KMS-11 (cell line): ENCODE data around the gene TGFBI.

Source experiments
- H2AFZ ChIP-seq: fragments of 200-600 bp; sonication (generic); 2 replicates; pipeline ENCODE4 v1.6.1; 2016; ENCODE audit warnings: antibody characterized with exemption, mixed run types, low read depth
- H3K27ac ChIP-seq: fragments of 200-600 bp; sonication (generic); 2 replicates; pipeline ENCODE4 v1.6.1; 2016; ENCODE audit warnings: mild to moderate bottlenecking, mixed run types
- H3K27me3 ChIP-seq: fragments of 200-600 bp; sonication (generic); 2 replicates; pipeline ENCODE4 v1.6.1; 2017; ENCODE audit warnings: mild to moderate bottlenecking, low read depth, mixed run types, moderate library complexity; ENCODE audit not compliant: insufficient read depth
- H3K36me3 ChIP-seq: fragments of 200-600 bp; sonication (generic); 2 replicates; pipeline ENCODE4 v1.6.1; 2017; ENCODE audit warnings: mild to moderate bottlenecking, mixed run types; ENCODE audit not compliant: insufficient read depth
- H3K4me1 ChIP-seq: fragments of 200-600 bp; sonication (generic); 2 replicates; pipeline ENCODE4 v1.6.1; 2016; ENCODE audit warnings: mild to moderate bottlenecking, low read depth, mixed run types; ENCODE audit not compliant: poor library complexity, severe bottlenecking
- H3K4me2 ChIP-seq: fragments of 200-600 bp; sonication (generic); 2 replicates; pipeline ENCODE4 v1.7.0; 2016; ENCODE audit warnings: mild to moderate bottlenecking, mixed run types
- H3K4me3 ChIP-seq: fragments of 200-600 bp; sonication (generic); IDR thresholded peaks from 2 replicates; pipeline ENCODE4 v1.6.1; 2017; ENCODE audit warnings: low read depth, low read length, mixed read lengths; ENCODE audit not compliant: insufficient read depth
- H3K79me2 ChIP-seq: fragments of 200-600 bp; sonication (generic); 2 replicates; pipeline ENCODE4 v1.6.1; 2016; ENCODE audit warnings: low read depth, mixed run types; ENCODE audit not compliant: insufficient read depth
- H3K9ac ChIP-seq: fragments of 200-600 bp; sonication (generic); 2 replicates; pipeline ENCODE4 v1.6.1; 2016; ENCODE audit warnings: mild to moderate bottlenecking, mixed run types
- H4K20me1 ChIP-seq: fragments of 200-600 bp; sonication (generic); 2 replicates; pipeline ENCODE4 v1.6.1; 2016; ENCODE audit warnings: mild to moderate bottlenecking, mixed run types; ENCODE audit not compliant: insufficient read depth
- TF ChIP-seq, protein P1 (sequence below): fragments of 200-600 bp; sonication (generic); conservative IDR thresholded peaks from 2 replicates; pipeline ENCODE4 v1.6.1; 2017; ENCODE audit warnings: low read depth, mild to moderate bottlenecking, antibody characterized with exemption, low read length, moderate library complexity, mixed read lengths

TGFBI gene

DNA sequence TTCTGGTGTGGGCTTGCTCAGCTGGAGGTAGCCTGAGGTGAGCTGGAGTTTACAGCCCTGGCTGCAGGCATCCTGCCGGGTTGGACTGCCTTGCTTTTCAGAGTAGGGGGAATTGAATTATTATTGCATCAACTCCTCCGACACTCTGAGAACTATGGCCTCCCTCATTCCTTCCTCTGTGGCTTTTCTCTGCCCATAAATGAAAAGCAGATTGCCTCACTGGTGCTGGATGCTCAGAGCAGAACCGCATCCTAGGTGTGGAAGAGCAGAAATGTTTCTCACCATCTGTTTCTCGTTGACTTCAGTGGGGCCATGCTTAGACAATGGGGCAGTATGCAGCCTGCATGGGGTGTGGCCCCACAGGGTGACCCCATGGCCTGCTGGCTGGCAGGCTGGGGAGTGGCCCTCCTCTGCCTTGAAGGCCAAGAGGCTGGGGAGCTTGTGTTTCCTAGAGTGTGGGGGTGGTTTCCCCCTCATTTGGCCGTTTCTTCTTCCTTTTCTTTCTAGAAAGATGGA, 27.3 kb upstream of the TGFBI start:
- no peaks in the 10 kb centered on the region for H3K4me1 ChIP-seq
- no peak overlapping the region for H2AFZ ChIP-seq
- no peak overlapping the region for H3K4me3 ChIP-seq
- no peak overlapping the region for H3K4me2 ChIP-seq
- no peaks in the 10 kb centered on the region for H3K36me3 ChIP-seq
- TF ChIP-seq, protein P1, sequence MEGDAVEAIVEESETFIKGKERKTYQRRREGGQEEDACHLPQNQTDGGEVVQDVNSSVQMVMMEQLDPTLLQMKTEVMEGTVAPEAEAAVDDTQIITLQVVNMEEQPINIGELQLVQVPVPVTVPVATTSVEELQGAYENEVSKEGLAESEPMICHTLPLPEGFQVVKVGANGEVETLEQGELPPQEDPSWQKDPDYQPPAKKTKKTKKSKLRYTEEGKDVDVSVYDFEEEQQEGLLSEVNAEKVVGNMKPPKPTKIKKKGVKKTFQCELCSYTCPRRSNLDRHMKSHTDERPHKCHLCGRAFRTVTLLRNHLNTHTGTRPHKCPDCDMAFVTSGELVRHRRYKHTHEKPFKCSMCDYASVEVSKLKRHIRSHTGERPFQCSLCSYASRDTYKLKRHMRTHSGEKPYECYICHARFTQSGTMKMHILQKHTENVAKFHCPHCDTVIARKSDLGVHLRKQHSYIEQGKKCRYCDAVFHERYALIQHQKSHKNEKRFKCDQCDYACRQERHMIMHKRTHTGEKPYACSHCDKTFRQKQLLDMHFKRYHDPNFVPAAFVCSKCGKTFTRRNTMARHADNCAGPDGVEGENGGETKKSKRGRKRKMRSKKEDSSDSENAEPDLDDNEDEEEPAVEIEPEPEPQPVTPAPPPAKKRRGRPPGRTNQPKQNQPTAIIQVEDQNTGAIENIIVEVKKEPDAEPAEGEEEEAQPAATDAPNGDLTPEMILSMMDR = no peak
- H4K20me1 ChIP-seq = no peaks in the 10 kb centered on the region
- no peak overlapping the region for H3K9ac ChIP-seq
- H3K79me2 ChIP-seq = no peaks in the 10 kb centered on the region
- no peak overlapping the region for H3K27ac ChIP-seq
- no peaks in the 10 kb centered on the region for H3K27me3 ChIP-seq

- H3K36me3 ChIP-seq = no peaks in the 10 kb centered on the region
- H3K4me3 ChIP-seq = no peak overlapping the region
- H3K27me3 ChIP-seq = no peaks in the 10 kb centered on the region
- no peak overlapping the region for H3K9ac ChIP-seq
- no peaks in the 10 kb centered on the region for H3K79me2 ChIP-seq
- H4K20me1 ChIP-seq = no peaks in the 10 kb centered on the region
- H2AFZ ChIP-seq = no peak overlapping the region
- H3K27ac ChIP-seq = no peak overlapping the region
- no peak overlapping the region for H3K4me2 ChIP-seq
- TF ChIP-seq, protein P1 = no peak
- no peaks in the 10 kb centered on the region for H3K4me1 ChIP-seq
Measured at GRCh38 chr5:136004436-136004835, 24.4 kb upstream of the TGFBI start.

DNA sequence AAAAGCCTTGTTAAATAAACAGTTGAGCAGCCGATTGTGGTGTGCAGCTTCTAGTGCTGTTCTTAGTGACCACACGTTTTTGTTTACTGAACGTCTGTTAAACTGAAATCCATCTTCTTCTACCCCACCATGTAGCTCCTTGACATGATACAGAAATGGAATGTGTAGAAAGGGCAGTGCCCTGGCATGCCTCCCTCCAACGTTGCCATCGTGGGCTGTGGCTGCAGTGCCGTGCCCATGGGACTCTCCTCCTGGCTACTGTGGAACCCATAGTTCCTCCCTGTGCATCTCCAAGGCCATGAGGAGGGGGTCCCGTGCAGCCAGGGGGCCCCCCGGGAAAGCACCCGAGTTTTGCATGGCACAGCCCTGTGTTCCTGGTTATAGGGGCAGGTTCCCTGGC, 23.3 kb upstream of the TGFBI start:
- Histone ChIP-seq H3K4me2 (no peak overlapping the region), H2AFZ (no peak overlapping the region), H3K9ac (no peak overlapping the region), H4K20me1 (no peaks in the 10 kb centered on the region), H3K79me2 (no peaks in the 10 kb centered on the region), H3K27me3 (no peaks in the 10 kb centered on the region), H3K36me3 (no peaks in the 10 kb centered on the region), H3K27ac (no peak overlapping the region), H3K4me3 (no peak overlapping the region), H3K4me1 (no peaks in the 10 kb centered on the region)
- TF ChIP-seq, protein P1 = no peak

DNA sequence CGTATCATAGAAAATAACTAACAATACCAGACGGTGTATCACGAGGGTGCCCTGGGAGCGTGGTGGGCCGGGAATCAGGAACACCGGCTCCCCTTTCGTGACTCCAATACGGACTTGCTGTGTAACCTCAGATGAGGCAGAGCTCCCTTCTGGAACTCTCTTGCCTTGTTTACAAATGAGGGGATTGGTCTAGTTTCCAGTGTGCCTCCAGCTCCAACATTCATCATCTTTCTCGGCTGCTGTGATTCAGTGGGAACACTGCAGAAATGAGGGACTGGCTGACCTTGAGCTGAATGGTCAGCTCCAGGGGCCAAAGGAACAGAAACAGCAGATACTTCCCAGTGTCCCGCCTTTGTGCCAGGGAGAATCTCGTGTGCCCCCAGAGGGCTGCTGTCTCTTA, 22.6 kb upstream of the TGFBI start:
- Histone ChIP-seq H3K4me2 (no peak overlapping the region), H3K27ac (no peak overlapping the region)

More for the DNA sequence above, 22.6 kb upstream of the TGFBI start:
- H2AFZ ChIP-seq = no peak overlapping the region
- H3K4me1 ChIP-seq = no peaks in the 10 kb centered on the region
- H3K79me2 ChIP-seq = no peaks in the 10 kb centered on the region
- TF ChIP-seq, protein P1 = no peak
- no peaks in the 10 kb centered on the region for H4K20me1 ChIP-seq
- no peak overlapping the region for H3K4me3 ChIP-seq
- no peaks in the 10 kb centered on the region for H3K36me3 ChIP-seq
- H3K9ac ChIP-seq = no peak overlapping the region
- no peaks in the 10 kb centered on the region for H3K27me3 ChIP-seq
